Nephron (organoid): ENCODE measurements around the gene ITPR1.

Source experiments
- H3K27ac Mint-ChIP-seq, 3 experiments: 2 replicates each; pipeline ENCODE4 v1.8.0; 2020; ENCODE audit warnings: mixed read lengths in 3 of 3, mild to moderate bottlenecking in 2 of 3, moderate library complexity in 1 of 3
- H3K27me3 Mint-ChIP-seq: 2 replicates; pipeline ENCODE4 v1.8.0; 2021; ENCODE audit warnings: low read depth, mild to moderate bottlenecking, moderate library complexity, mixed read lengths
- H3K36me3 Mint-ChIP-seq: 2 replicates; pipeline ENCODE4 v1.8.0; 2020; ENCODE audit warnings: low read depth, mixed read lengths
- H3K4me1 Mint-ChIP-seq: 2 replicates; pipeline ENCODE4 v1.8.0; 2020; ENCODE audit warnings: mixed read lengths
- H3K4me3 Mint-ChIP-seq, 3 experiments: 2 replicates each; pipeline ENCODE4 v1.8.0; 2020; ENCODE audit warnings: mild to moderate bottlenecking in 3 of 3, mixed read lengths in 3 of 3, moderate library complexity in 2 of 3
- H3K9me3 Mint-ChIP-seq: 2 replicates; pipeline ENCODE4 v1.8.0; 2020; ENCODE audit warnings: mixed read lengths
- CTCF ChIP-seq, 3 experiments: fragments of 200-600 bp; sonication (generic); IDR thresholded peaks; one replicate each; pipeline ENCODE4 v1.5.0; 2021; ENCODE audit warnings: antibody characterized with exemption in 3 of 3; ENCODE audit not compliant: unreplicated experiment in 3 of 3

The ITPR1 gene

GRCh38 chr3:4801892-4802291 is 308.7 kb downstream of the ITPR1 start:
- Mint-ChIP-seq H3K27ac (peak overlapping the region in 1 of 3 experiments; percentile 18), H3K9me3 (no peaks in the 10 kb centered on the region), H3K4me1 (peaks cover 7% of the 10 kb centered on the region), H3K27me3 (no peaks in the 10 kb centered on the region), H3K4me3 (no peak overlapping the region), H3K36me3 (peaks cover 92% of the 10 kb centered on the region)
- TF ChIP-seq CTCF (IDR thresholded peaks at IDR 0.05; ENCODE audit: unreplicated experiment in 3 of 3): no peak

GRCh38 chr3:4802903-4803302 is 309.8 kb downstream of the ITPR1 start:
- no peak overlapping the region for H3K27ac Mint-ChIP-seq
- H3K9me3 Mint-ChIP-seq: no peaks in the 10 kb centered on the region
- H3K27me3 Mint-ChIP-seq: no peaks in the 10 kb centered on the region

GRCh38 chr3:4804161-4805058 is 311.3 kb downstream of the ITPR1 start:
- H3K4me1 Mint-ChIP-seq: peaks cover 23% of the 10 kb centered on the region
- TF ChIP-seq CTCF (IDR thresholded peaks at IDR 0.05; ENCODE audit: unreplicated experiment in 3 of 3): no peak
- no peak overlapping the region for H3K27ac Mint-ChIP-seq
- no peaks in the 10 kb centered on the region for H3K9me3 Mint-ChIP-seq
- H3K4me3 Mint-ChIP-seq: no peak overlapping the region
- peaks cover 86% of the 10 kb centered on the region for H3K36me3 Mint-ChIP-seq
- no peaks in the 10 kb centered on the region for H3K27me3 Mint-ChIP-seq

More at GRCh38 chr3:4802903-4803302, 309.8 kb downstream of the ITPR1 start:
- Mint-ChIP-seq H3K36me3 (peaks cover 93% of the 10 kb centered on the region), H3K4me3 (no peak overlapping the region), H3K4me1 (peaks cover 15% of the 10 kb centered on the region)
- TF ChIP-seq CTCF (IDR thresholded peaks at IDR 0.05; ENCODE audit: unreplicated experiment in 3 of 3): no peak

GRCh38 chr3:4805662-4806061 is 312.5 kb downstream of the ITPR1 start:
- Mint-ChIP-seq H3K27me3 (no peaks in the 10 kb centered on the region), H3K9me3 (no peaks in the 10 kb centered on the region), H3K27ac (no peak overlapping the region), H3K4me1 (peaks cover 29% of the 10 kb centered on the region), H3K36me3 (peaks cover 82% of the 10 kb centered on the region), H3K4me3 (no peak overlapping the region)
- TF ChIP-seq CTCF (IDR thresholded peaks at IDR 0.05; ENCODE audit: unreplicated experiment in 3 of 3): no peak

GRCh38 chr3:4806535-4807108 is 313.5 kb downstream of the ITPR1 start:
- H3K36me3 Mint-ChIP-seq: peaks cover 82% of the 10 kb centered on the region
- peaks cover 38% of the 10 kb centered on the region for H3K4me1 Mint-ChIP-seq
- no peak overlapping the region for H3K4me3 Mint-ChIP-seq
- no peaks in the 10 kb centered on the region for H3K27me3 Mint-ChIP-seq
- H3K27ac Mint-ChIP-seq: peak overlapping the region in 1 of 3 experiments; percentile 32
- no peaks in the 10 kb centered on the region for H3K9me3 Mint-ChIP-seq
- TF ChIP-seq CTCF (IDR thresholded peaks at IDR 0.05; ENCODE audit: unreplicated experiment in 3 of 3): no peak
